GM12801 (cell line): ENCODE results near the gene ONECUT2.

Experiments used
- TF ChIP-seq, protein P1 (sequence below): IDR thresholded peaks from one replicate; pipeline ENCODE4 v1.5.1; 2011; ENCODE audit warnings: control low read depth; ENCODE audit not compliant: insufficient read length; ENCODE audit errors: extremely low read depth

The ONECUT2 gene

DNA sequence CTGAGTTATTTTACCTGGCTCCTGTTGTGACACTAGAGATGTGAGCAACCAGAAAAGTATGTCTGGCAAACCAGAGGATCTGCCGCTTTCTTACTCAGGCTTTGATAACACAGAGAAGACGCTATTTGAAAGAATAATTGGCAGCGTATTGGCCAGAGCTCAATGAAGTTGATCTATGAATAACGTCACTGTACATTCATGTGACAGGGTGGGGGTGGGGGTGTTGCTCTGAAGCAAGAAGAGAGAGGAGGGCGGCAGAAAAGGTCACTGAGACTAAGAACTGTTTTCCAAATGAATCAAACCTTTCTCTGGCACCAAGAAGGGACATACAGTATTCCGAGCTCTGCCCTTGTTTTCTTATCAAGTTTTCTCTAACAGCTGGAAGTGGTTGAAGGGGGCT, 1.7 kb upstream of the ONECUT2 start:
- TF ChIP-seq, protein P1, sequence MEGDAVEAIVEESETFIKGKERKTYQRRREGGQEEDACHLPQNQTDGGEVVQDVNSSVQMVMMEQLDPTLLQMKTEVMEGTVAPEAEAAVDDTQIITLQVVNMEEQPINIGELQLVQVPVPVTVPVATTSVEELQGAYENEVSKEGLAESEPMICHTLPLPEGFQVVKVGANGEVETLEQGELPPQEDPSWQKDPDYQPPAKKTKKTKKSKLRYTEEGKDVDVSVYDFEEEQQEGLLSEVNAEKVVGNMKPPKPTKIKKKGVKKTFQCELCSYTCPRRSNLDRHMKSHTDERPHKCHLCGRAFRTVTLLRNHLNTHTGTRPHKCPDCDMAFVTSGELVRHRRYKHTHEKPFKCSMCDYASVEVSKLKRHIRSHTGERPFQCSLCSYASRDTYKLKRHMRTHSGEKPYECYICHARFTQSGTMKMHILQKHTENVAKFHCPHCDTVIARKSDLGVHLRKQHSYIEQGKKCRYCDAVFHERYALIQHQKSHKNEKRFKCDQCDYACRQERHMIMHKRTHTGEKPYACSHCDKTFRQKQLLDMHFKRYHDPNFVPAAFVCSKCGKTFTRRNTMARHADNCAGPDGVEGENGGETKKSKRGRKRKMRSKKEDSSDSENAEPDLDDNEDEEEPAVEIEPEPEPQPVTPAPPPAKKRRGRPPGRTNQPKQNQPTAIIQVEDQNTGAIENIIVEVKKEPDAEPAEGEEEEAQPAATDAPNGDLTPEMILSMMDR: no peak

DNA sequence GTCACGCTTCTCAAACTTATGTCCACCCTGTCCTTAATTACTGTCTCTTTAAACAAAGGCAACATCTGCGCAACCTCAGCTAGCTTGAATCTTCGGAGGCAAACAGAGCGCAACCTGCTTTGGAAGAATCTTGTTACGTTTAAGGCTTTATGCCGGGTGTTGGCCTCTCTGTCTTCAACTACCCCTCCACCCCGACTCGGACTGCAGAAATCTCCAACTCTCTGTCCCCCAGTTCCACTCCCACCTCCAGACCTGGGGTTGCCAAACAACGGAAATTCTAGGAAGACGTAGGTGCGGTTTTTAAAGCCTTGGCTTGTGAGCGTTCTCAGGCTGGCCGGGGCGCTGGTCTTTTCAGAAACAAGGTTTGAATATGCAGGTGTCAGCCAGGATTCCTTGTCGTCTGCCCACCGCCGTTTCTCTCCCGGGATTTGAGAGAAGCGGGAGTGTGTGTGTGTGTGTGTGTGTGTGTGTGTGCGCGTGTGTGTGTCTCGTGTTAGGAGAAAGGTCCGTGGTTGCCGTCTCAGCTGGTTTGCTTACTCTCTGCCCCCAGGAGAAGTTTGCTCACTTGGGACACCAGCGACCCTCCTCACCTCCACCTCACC, 1.1 kb upstream of the ONECUT2 start:
- TF ChIP-seq, protein P1: no peak

DNA sequence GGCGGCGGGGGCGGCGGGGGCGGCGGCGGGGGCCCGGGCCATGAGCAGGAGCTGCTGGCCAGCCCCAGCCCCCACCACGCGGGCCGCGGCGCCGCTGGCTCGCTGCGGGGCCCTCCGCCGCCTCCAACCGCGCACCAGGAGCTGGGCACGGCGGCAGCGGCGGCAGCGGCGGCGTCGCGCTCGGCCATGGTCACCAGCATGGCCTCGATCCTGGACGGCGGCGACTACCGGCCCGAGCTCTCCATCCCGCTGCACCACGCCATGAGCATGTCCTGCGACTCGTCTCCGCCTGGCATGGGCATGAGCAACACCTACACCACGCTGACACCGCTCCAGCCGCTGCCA, 644 bp downstream of the ONECUT2 start:
- TF ChIP-seq, protein P1: no peak

DNA sequence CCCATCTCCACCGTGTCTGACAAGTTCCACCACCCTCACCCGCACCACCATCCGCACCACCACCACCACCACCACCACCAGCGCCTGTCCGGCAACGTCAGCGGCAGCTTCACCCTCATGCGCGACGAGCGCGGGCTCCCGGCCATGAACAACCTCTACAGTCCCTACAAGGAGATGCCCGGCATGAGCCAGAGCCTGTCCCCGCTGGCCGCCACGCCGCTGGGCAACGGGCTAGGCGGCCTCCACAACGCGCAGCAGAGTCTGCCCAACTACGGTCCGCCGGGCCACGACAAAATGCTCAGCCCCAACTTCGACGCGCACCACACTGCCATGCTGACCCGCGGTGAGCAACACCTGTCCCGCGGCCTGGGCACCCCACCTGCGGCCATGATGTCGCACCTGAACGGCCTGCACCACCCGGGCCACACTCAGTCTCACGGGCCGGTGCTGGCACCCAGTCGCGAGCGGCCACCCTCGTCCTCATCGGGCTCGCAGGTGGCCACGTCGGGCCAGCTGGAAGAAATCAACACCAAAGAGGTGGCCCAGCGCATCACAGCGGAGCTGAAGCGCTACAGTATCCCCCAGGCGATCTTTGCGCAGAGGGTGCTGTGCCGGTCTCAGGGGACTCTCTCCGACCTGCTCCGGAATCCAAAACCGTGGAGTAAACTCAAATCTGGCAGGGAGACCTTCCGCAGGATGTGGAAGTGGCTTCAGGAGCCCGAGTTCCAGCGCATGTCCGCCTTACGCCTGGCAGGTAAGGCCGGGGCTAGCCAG, 1.2 kb downstream of the ONECUT2 start:
- TF ChIP-seq, protein P1: no peak

DNA sequence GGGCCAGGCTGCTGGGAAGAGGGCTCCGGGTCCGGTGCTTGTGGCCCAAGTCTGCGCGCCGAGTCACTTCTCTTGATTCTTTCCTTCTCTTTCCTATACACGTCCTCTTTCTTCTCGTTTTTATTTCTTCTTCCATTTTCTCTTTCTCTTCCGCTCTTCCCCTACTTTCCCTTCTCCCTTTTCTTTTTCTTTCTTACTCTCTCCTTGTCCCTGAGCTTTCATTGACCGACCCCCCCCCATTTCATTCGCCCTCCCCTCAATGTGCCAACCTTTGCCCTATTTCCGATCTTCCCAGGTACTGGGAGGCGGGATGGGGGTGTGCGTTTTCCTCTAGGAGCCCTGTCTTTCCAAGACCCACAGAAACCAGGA, 1.8 kb downstream of the ONECUT2 start:
- TF ChIP-seq, protein P1: no peak

DNA sequence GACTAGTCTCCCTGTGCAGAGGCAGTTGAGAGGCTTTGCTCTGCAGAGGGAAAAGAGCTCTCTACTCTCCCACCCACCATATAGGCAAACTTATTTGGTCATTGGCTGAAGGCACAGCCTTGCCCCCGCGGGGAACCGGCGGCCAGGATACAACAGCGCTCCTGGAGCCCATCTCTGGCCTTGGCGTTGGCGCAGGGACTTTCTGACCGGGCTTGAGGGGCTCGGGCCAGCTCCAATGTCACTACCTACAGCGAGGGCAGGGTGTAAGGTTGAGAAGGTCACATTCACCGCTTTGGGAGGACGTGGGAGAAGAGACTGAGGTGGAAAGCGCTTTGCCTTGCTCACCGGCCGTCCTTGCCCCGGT, 2.2 kb downstream of the ONECUT2 start:
- TF ChIP-seq, protein P1: no peak

DNA sequence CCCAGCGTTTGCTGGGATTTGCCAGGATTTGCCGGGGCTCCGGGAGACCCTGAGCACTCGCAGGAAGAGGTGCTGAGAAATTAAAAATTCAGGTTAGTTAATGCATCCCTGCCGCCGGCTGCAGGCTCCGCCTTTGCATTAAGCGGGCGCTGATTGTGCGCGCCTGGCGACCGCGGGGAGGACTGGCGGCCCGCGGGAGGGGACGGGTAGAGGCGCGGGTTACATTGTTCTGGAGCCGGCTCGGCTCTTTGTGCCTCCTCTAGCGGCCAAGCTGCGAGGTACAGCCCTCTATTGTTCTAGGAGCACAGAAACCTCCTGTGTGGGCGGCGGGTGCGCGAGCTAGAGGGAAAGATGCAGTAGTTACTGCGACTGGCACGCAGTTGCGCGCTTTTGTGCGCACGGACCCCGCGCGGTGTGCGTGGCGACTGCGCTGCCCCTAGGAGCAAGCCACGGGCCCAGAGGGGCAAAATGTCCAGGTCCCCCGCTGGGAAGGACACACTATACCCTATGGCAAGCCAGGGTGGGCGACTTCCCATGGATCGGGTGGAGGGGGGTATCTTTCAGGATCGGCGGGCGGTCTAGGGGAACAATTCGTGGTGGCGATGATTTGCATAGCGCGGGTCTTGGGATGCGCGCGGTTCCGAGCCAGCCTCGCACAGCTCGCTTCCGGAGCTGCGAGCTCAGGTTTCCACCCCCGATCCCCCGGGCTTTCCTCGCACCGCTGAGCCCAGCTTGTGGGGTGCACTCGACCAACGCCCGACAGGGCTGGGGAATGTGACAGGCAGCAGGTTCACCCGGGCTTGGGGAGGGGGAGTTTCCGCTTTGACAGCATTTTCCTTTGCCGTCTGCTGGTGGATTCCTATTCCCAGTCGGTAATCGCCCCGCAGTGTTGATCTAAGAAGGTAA, 2.8 kb downstream of the ONECUT2 start:
- TF ChIP-seq, protein P1: no peak
